AG09309 (cell line): ENCODE results near the gene INSYN1.
"Not testable (repeated sequence)": the region's sequence is repeated elsewhere in the genome, so short reads cannot be mapped to it uniquely, and the experiment has no call there.

Experiments
- DNase-seq: peaks from one replicate; pipeline ENCODE4 v3.0.0-alpha.2; 2010; ENCODE audit warnings: low read depth
- H3K4me3 ChIP-seq: 2 replicates; pipeline ENCODE4 v1.5.1; 2011; ENCODE audit warnings: mild to moderate bottlenecking, low read depth, low read length, moderate library complexity; ENCODE audit not compliant: control insufficient read depth
- TF ChIP-seq, protein P1 (sequence below): IDR thresholded peaks from 2 replicates; pipeline ENCODE4 v1.5.1; 2011; ENCODE audit warnings: mild to moderate bottlenecking, low read depth, low read length, inconsistent platforms; ENCODE audit not compliant: insufficient read depth, control insufficient read depth; ENCODE audit errors: missing control alignments

Gene INSYN1

DNA sequence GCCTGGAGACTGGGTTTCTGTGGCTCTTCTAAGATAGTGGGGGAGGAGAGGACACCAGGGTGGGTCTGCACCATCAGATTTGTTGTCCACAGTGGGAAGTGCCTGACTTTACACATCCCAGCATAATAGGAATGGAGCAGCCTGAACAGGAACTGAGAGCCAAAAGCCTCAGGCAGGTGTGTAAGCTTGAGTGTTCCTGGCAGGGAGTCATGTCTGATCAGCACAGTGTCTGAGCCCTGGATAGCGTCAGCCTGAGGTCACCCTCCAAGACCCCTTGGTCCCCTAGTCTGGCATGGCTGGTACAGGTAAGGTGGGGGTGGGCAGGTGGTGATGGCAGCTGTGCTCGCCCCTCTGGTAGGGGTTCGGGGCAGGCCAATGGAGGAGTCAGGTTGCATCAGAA lies 20.2 kb downstream of the INSYN1 start:
- TF ChIP-seq, protein P1, sequence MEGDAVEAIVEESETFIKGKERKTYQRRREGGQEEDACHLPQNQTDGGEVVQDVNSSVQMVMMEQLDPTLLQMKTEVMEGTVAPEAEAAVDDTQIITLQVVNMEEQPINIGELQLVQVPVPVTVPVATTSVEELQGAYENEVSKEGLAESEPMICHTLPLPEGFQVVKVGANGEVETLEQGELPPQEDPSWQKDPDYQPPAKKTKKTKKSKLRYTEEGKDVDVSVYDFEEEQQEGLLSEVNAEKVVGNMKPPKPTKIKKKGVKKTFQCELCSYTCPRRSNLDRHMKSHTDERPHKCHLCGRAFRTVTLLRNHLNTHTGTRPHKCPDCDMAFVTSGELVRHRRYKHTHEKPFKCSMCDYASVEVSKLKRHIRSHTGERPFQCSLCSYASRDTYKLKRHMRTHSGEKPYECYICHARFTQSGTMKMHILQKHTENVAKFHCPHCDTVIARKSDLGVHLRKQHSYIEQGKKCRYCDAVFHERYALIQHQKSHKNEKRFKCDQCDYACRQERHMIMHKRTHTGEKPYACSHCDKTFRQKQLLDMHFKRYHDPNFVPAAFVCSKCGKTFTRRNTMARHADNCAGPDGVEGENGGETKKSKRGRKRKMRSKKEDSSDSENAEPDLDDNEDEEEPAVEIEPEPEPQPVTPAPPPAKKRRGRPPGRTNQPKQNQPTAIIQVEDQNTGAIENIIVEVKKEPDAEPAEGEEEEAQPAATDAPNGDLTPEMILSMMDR: no peak
- no peak overlapping the region for H3K4me3 ChIP-seq
- no peak for DNase-seq

DNA sequence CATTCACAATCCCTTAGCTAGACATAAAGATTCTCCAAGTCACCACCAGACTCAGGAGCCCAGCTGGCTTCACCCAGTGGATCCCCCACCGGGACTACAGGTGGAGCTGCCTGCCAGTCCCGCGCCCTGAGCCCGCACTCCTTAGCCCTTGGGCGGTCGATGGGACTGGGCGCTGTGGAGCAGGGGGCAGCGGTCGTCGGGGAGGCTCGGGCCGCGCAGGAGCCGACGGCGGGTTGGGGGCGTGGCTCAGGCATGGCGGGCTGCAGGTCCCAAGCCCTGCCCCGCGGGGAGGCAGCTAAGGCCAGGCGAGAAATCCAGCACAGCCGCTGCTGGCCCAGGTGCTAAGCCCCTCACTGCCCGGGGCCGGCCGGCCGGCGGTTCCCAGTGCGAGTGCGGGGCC lies 21.1 kb downstream of the INSYN1 start:
- not testable (repeated sequence) for H3K4me3 ChIP-seq, DNase-seq

DNA sequence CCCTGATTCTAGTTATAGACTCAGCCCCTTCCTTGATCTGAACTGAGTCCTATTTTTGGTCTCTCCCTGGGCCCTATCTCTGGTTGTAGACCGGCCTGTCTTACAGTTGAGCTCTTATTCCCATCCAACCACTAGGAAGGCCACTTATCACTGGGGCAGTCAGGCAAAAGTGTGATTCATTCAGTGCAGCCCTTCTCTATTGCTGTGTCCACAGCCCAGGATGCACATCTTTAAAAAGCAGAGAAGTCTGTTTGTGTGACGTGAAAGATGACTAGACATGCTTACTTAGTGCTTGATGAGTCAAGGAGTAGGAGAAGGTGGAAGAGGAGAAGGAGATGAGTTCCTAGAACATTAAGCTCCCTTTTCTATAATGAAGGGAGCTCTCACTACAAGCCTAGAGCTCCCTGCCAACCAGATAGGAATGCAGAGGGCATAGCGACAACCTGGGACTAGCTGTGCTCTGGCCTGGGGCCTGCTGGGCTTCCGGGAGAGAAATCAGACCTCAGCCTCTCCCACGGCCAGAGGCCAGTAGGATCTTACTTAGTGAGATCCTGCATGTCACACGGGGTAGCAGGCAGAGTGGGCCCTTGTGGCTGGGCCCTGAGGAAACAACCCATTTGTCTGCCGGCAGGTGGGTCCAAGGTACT lies 25.7 kb downstream of the INSYN1 start:
- peak; percentile 66 for DNase-seq
- no peak overlapping the region for H3K4me3 ChIP-seq
- TF ChIP-seq, protein P1: no peak

DNA sequence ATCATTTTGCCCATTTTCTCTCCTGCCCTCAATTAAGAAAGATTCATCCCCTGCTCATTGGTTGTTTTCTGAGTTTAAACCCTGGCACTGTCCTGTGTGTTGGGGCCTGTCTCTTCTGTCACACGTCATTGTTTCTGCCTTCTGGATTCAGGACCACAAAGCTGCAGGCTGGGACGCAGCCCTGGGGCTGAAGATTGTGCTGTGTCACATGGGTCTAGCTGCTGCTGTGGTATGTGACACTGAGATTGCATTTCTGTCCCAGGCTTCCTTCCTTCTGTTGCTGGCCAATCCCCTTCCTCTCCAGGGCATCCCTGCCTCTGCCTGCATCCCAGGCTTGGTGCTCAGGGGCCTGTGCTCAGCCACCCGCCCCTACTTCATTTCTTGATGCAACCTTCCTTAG lies 28.9 kb downstream of the INSYN1 start:
- H3K4me3 ChIP-seq: no peak overlapping the region
- DNase-seq: no peak
- TF ChIP-seq, protein P1: no peak

DNA sequence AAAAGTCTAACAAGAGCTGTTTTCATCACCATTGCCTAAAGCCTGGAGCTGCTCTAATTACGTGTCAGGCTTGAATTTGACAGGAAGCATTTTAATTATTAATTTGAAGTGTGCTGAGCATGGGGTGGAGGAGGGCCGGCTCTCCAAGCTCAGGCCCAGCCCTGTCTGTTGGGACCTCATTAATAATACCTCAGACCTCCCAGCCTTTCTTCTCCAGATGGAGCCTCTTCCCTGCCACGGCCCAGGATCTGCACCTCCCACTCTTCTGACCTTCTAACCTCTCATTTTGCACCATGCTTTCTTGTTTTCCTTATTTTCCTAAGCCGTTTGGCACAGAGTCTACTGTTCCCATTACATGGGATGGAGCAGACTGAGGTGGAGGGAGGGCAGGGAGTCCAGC lies 30.0 kb downstream of the INSYN1 start:
- no peak overlapping the region for H3K4me3 ChIP-seq
- TF ChIP-seq, protein P1: no peak
- no peak for DNase-seq

DNA sequence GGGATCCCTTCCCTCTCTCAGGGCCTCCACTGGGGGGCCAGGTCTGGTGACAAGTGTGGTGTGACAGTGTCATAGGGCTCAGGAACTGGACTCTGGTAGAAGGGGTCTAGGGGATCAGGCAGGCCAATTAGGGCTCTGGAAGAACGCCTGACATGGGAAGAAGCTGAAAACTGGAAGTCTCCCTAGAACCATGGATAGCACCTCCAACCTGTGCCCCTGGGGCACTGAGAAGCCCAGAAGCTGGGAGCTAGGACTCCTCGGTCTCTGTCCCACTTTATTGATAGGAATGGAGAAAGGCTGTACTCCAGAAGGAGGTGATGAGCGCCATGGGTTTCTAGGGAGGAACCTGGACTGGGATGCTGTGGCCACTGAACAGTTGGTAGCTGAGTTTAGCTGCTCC lies 30.7 kb downstream of the INSYN1 start:
- TF ChIP-seq, protein P1: no peak
- no peak for DNase-seq
- H3K4me3 ChIP-seq: no peak overlapping the region

DNA sequence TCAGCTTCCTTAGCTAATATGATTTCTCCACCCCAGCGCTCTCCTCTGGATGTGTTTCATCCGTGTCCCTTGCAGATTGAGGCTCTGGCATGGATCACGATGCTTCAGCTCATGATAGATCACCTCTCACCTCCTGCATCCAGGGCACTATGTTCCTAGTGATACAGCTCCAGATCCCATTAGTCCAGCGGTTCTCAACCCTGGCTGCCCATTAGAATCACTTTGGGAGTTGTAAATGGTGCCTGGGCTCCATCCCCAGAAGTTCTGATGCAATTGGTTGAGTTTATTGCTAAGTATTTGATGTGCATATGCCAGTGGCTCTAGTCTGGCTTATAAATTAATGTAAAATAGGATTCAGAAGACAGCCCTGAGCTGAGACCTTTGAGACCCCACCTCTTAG lies 34.5 kb downstream of the INSYN1 start:
- TF ChIP-seq, protein P1: no peak
- DNase-seq: no peak
- H3K4me3 ChIP-seq: no peak overlapping the region
